H9 (cell line): Measurements from ENCODE around the gene FGD6. TPM values are rescaled to one million over a fixed set of nuclear protein-coding genes. Genes with fewer than 3 reads are reported as not detected.

Source experiments
- DNase-seq: peaks from one replicate; pipeline ENCODE4 v3.0.0-alpha.2; 2017
- H2AFZ ChIP-seq: one replicate; pipeline ENCODE4 v1.6.1; 2013; ENCODE audit warnings: mild to moderate bottlenecking, low read length, control low read depth, moderate library complexity
- H2AK5ac ChIP-seq: 2 replicates; pipeline ENCODE4 v1.6.1; 2013; ENCODE audit warnings: low read length, control low read depth, mixed read lengths; ENCODE audit not compliant: insufficient read length
- H2BK120ac ChIP-seq: one replicate; pipeline ENCODE4 v1.6.1; 2013; ENCODE audit warnings: low read depth, mild to moderate bottlenecking, low read length, control low read depth, inconsistent platforms; ENCODE audit not compliant: poor library complexity, severe bottlenecking
- H2BK12ac ChIP-seq: 2 replicates; pipeline ENCODE4 v1.6.1; 2013; ENCODE audit warnings: low read length, control low read depth, mixed read lengths, low read depth; ENCODE audit not compliant: insufficient read length
- H2BK15ac ChIP-seq: 2 replicates; pipeline ENCODE4 v1.6.1; 2013; ENCODE audit warnings: low read depth, low read length, control low read depth
- H2BK20ac ChIP-seq: one replicate; pipeline ENCODE4 v1.6.1; 2013; ENCODE audit warnings: low read depth, mild to moderate bottlenecking, low read length, control low read depth, inconsistent platforms; ENCODE audit not compliant: poor library complexity, severe bottlenecking
- H2BK5ac ChIP-seq: 2 replicates; pipeline ENCODE4 v1.6.1; 2013; ENCODE audit warnings: low read length, control low read depth, mixed read lengths; ENCODE audit not compliant: insufficient read length
- H3K14ac ChIP-seq: 2 replicates; pipeline ENCODE4 v1.6.1; 2013; ENCODE audit warnings: low read length, control low read depth; ENCODE audit not compliant: insufficient read depth
- H3K18ac ChIP-seq: 2 replicates; pipeline ENCODE4 v1.6.1; 2013; ENCODE audit warnings: low read depth, mild to moderate bottlenecking, mixed read lengths, low read length, control low read depth; ENCODE audit not compliant: insufficient read length
- H3K23ac ChIP-seq: 2 replicates; pipeline ENCODE4 v1.6.1; 2013; ENCODE audit warnings: low read length, control low read depth, mixed read lengths, low read depth; ENCODE audit not compliant: insufficient read length
- H3K23me2 ChIP-seq: 2 replicates; pipeline ENCODE4 v1.6.1; 2013; ENCODE audit warnings: low read depth, mild to moderate bottlenecking, mixed read lengths, low read length, control low read depth; ENCODE audit not compliant: insufficient read length, poor library complexity, severe bottlenecking
- H3K27ac ChIP-seq: 2 replicates; pipeline ENCODE4 v1.5.1; 2013; ENCODE audit warnings: low read length, control low read depth, mixed read lengths, low read depth; ENCODE audit not compliant: insufficient read length
- H3K27me3 ChIP-seq: 2 replicates; pipeline ENCODE4 v1.6.1; 2013; ENCODE audit warnings: low read length, control low read depth, inconsistent platforms; ENCODE audit not compliant: insufficient read depth
- H3K4ac ChIP-seq: 2 replicates; pipeline ENCODE4 v1.6.1; 2013; ENCODE audit warnings: low read depth, mild to moderate bottlenecking, control low read depth, inconsistent platforms, low read length, moderate library complexity
- H3K4me1 ChIP-seq: 2 replicates; pipeline ENCODE4 v1.6.1; 2013; ENCODE audit warnings: low read length, control low read depth, inconsistent platforms; ENCODE audit not compliant: insufficient read depth
- H3K4me2 ChIP-seq: 2 replicates; pipeline ENCODE4 v1.6.1; 2013; ENCODE audit warnings: low read length, control low read depth, mixed read lengths; ENCODE audit not compliant: insufficient read length, insufficient read depth
- H3K56ac ChIP-seq: 2 replicates; pipeline ENCODE4 v1.6.1; 2013; ENCODE audit warnings: low read depth, mild to moderate bottlenecking, mixed read lengths, low read length, control low read depth; ENCODE audit not compliant: insufficient read length
- H3K79me1 ChIP-seq: 2 replicates; pipeline ENCODE4 v1.6.1; 2013; ENCODE audit warnings: low read depth, mild to moderate bottlenecking, moderate library complexity, low read length, control low read depth, inconsistent platforms; ENCODE audit not compliant: insufficient read depth, poor library complexity, severe bottlenecking
- H3K79me2 ChIP-seq: 2 replicates; pipeline ENCODE4 v1.6.1; 2013; ENCODE audit warnings: low read length, control low read depth, inconsistent platforms; ENCODE audit not compliant: insufficient read depth
- H3K9ac ChIP-seq: 2 replicates; pipeline ENCODE4 v1.6.1; 2013; ENCODE audit warnings: low read length, control low read depth, mixed read lengths; ENCODE audit not compliant: insufficient read length; ENCODE audit errors: extremely low read depth
- H3K9me3 ChIP-seq: one replicate; pipeline ENCODE4 v1.6.1; 2013; ENCODE audit warnings: low read depth, low read length, inconsistent platforms; ENCODE audit not compliant: control insufficient read depth
- H3T11ph ChIP-seq: one replicate; pipeline ENCODE4 v1.6.1; 2013; ENCODE audit warnings: mild to moderate bottlenecking, low read length, control low read depth, inconsistent platforms
- H4K20me1 ChIP-seq: one replicate; pipeline ENCODE4 v1.6.1; 2013; ENCODE audit not compliant: control insufficient read depth, insufficient read length, insufficient read depth
- H4K5ac ChIP-seq: 2 replicates; pipeline ENCODE4 v1.6.1; 2013; ENCODE audit warnings: low read depth, mild to moderate bottlenecking, mixed read lengths, low read length, control low read depth; ENCODE audit not compliant: insufficient read length
- H4K8ac ChIP-seq: replicated peaks from 2 replicates; pipeline ENCODE4 v1.6.1; 2013; ENCODE audit warnings: low read length, control low read depth, mixed read lengths, low read depth; ENCODE audit not compliant: insufficient read length
- H4K91ac ChIP-seq: 2 replicates; pipeline ENCODE4 v1.6.1; 2013; ENCODE audit warnings: low read depth, mild to moderate bottlenecking, moderate library complexity, mixed read lengths, low read length, control low read depth; ENCODE audit not compliant: insufficient read length
- H3K27ac Mint-ChIP-seq, 3 experiments: 2 replicates in 2 of 3; 3 replicates in 1 of 3; pipeline ENCODE4 v1.8.0; 2020 to 2021; ENCODE audit warnings: mixed read lengths in 3 of 3, mild to moderate bottlenecking in 1 of 3, moderate library complexity in 1 of 3
- H3K27me3 Mint-ChIP-seq: 2 replicates; pipeline ENCODE4 v1.8.0; 2021; ENCODE audit warnings: low read depth, mild to moderate bottlenecking, moderate library complexity, mixed read lengths
- H3K36me3 Mint-ChIP-seq, 3 experiments: 2 replicates in 2 of 3; 3 replicates in 1 of 3; pipeline ENCODE4 v1.8.0; 2020 to 2021; ENCODE audit warnings: low read depth in 3 of 3, mixed read lengths in 3 of 3; ENCODE audit not compliant: insufficient read depth in 1 of 3
- H3K4me1 Mint-ChIP-seq, 2 experiments: 2 replicates each; pipeline ENCODE4 v1.8.0; 2020; ENCODE audit warnings: mixed read lengths in 2 of 2
- H3K4me3 Mint-ChIP-seq, 2 experiments: 2 replicates in 1 of 2; 3 replicates in 1 of 2; pipeline ENCODE4 v1.8.0; 2020 to 2021; ENCODE audit warnings: mild to moderate bottlenecking in 2 of 2, mixed read lengths in 2 of 2, moderate library complexity in 1 of 2
- H3K9me3 Mint-ChIP-seq, 2 experiments: 2 replicates in 1 of 2; 3 replicates in 1 of 2; pipeline ENCODE4 v1.8.0; 2020; ENCODE audit warnings: mild to moderate bottlenecking in 2 of 2, mixed read lengths in 2 of 2, moderate library complexity in 1 of 2
- WGBS: extraction: QIAGEN DNeasy Blood & Tissue Kit; methylation state at CpG from one replicate; pipeline ENCODE4 v1.1.7; 2013; ENCODE audit warnings: missing lambda C conversion rate, low lambda C conversion rate, mixed read lengths; ENCODE audit not compliant: insufficient read length; ENCODE audit errors: extremely low coverage; 5-methylcytosine and 5-hydroxymethylcytosine counted together
- total RNA-seq: library from RNA; stranded (reverse); gene quantifications from 2 replicates; pipeline ENCODE4 v1.2.1, GENCODE V29; 2021
- TF ChIP-seq, protein P1 (sequence below): fragments of 200-600 bp; sonication (generic); conservative IDR thresholded peaks from 3 replicates; pipeline ENCODE4 v1.8.0; 2021; ENCODE audit warnings: antibody characterized with exemption, mild to moderate bottlenecking

FGD6 gene
- total RNA-seq, 1 experiment from 2014 or later, result 39.5 TPM

DNA sequence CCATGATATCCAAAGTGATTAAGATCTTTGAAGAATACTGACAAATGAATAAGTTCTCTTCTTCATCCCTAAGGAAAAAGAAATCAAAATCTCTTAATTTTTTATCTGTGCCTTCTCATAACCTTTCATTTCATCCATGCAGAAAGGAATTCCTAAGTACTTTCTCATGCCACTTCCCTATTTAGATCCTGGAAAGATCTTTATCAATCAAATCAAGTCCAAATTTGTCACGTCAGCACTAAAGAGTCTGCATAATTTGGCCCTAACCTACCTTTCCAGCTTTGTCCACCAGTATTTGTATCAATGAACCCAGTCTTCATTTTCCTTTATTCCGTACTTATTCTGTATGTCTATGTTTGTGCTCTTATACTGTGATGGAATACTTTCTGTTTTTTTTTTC is 41.5 kb upstream of the FGD6 start:
- no peak overlapping the region for H2AK5ac ChIP-seq
- peaks cover 41% of the 10 kb centered on the region in 2 experiments for H3K4me1 Mint-ChIP-seq
- H2AFZ ChIP-seq, result no peak overlapping the region
- no peaks in the 10 kb centered on the region for H3K27me3 ChIP-seq
- H4K5ac ChIP-seq, result no peak overlapping the region
- H3K9ac ChIP-seq, result no peak overlapping the region
- no peaks in the 10 kb centered on the region for H3K23me2 ChIP-seq
- H2BK5ac ChIP-seq, result no peak overlapping the region
- H2BK12ac ChIP-seq, result no peak overlapping the region
- peaks cover 19 to 40% (median 37%) of the 10 kb centered on the region in 3 experiments; a peak in 6 of 7 replicates for H3K36me3 Mint-ChIP-seq
- no CpG with 5 or more reads among the region's 2 CpGs for WGBS
- no peaks in the 10 kb centered on the region for H3K9me3 Mint-ChIP-seq
- no peaks in the 10 kb centered on the region for H3K9me3 ChIP-seq
- DNase-seq, result no peak
- H3K23ac ChIP-seq, result no peak overlapping the region
- H3K27me3 Mint-ChIP-seq, result no peaks in the 10 kb centered on the region
- no peak overlapping the region for H4K91ac ChIP-seq
- H3K79me1 ChIP-seq, result peaks cover 3% of the 10 kb centered on the region
- no peak overlapping the region for H3K4me3 Mint-ChIP-seq
- TF ChIP-seq, protein P1, sequence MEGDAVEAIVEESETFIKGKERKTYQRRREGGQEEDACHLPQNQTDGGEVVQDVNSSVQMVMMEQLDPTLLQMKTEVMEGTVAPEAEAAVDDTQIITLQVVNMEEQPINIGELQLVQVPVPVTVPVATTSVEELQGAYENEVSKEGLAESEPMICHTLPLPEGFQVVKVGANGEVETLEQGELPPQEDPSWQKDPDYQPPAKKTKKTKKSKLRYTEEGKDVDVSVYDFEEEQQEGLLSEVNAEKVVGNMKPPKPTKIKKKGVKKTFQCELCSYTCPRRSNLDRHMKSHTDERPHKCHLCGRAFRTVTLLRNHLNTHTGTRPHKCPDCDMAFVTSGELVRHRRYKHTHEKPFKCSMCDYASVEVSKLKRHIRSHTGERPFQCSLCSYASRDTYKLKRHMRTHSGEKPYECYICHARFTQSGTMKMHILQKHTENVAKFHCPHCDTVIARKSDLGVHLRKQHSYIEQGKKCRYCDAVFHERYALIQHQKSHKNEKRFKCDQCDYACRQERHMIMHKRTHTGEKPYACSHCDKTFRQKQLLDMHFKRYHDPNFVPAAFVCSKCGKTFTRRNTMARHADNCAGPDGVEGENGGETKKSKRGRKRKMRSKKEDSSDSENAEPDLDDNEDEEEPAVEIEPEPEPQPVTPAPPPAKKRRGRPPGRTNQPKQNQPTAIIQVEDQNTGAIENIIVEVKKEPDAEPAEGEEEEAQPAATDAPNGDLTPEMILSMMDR, result no peak
- no peak overlapping the region for H4K8ac ChIP-seq
- H3K56ac ChIP-seq, result no peak overlapping the region
- H3K27ac ChIP-seq, result no peak overlapping the region
- H3K4me1 ChIP-seq, result no peaks in the 10 kb centered on the region; the same call in 1 of the 2 replicates
- H4K20me1 ChIP-seq, result no peaks in the 10 kb centered on the region
- H3K4me2 ChIP-seq, result no peak overlapping the region
- no peaks in the 10 kb centered on the region; the same call in 1 of the 2 replicates for H3K79me2 ChIP-seq
- H2BK15ac ChIP-seq, result no peak overlapping the region
- no peak overlapping the region for H2BK20ac ChIP-seq
- H3T11ph ChIP-seq, result no peak overlapping the region
- H3K14ac ChIP-seq, result no peak overlapping the region
- peak overlapping the region in 1 of 3 experiments; percentile 42; a peak in 3 of 7 replicates for H3K27ac Mint-ChIP-seq
- H3K18ac ChIP-seq, result no peak overlapping the region
- no peak overlapping the region for H2BK120ac ChIP-seq
- H3K4ac ChIP-seq, result no peak overlapping the region
